ENCODE results near the gene PTPRF.

DNA sequence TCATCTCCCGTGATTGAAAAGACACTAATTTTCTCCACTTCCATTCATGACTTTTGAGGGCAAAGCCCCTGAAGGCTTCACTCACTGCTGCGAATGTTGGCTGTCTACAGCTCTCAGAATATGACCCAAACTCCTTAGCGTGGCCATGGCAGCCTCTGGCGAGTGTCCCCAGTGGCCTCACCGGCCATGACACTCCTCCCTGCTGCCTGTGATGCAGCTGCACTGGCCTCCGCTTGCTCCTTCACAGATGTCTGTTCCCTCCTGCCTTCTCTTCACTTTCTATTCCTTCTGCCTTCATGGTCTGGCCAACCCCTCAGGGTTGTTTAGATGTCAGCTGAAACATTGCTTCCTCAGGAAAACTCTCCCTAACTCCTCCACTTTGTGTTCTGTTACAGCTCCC lies 30.8 kb upstream of the PTPRF start:
- no peak for TF ChIP-seq POLR2A (IDR thresholded peaks at IDR 0.05; ENCODE audit: extremely low read depth, insufficient read length)
- TF ChIP-seq, protein P1, sequence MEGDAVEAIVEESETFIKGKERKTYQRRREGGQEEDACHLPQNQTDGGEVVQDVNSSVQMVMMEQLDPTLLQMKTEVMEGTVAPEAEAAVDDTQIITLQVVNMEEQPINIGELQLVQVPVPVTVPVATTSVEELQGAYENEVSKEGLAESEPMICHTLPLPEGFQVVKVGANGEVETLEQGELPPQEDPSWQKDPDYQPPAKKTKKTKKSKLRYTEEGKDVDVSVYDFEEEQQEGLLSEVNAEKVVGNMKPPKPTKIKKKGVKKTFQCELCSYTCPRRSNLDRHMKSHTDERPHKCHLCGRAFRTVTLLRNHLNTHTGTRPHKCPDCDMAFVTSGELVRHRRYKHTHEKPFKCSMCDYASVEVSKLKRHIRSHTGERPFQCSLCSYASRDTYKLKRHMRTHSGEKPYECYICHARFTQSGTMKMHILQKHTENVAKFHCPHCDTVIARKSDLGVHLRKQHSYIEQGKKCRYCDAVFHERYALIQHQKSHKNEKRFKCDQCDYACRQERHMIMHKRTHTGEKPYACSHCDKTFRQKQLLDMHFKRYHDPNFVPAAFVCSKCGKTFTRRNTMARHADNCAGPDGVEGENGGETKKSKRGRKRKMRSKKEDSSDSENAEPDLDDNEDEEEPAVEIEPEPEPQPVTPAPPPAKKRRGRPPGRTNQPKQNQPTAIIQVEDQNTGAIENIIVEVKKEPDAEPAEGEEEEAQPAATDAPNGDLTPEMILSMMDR (IDR thresholded peaks at IDR 0.05; ENCODE audit: low read depth, low read length), result no peak
- TF ChIP-seq, protein P2, sequence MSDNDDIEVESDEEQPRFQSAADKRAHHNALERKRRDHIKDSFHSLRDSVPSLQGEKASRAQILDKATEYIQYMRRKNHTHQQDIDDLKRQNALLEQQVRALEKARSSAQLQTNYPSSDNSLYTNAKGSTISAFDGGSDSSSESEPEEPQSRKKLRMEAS (IDR thresholded peaks at IDR 0.05; ENCODE audit: low read depth, low read length), result no peak
